GM18867 (cell line): ENCODE data around the gene LCE1A.

Source experiments
- ATAC-seq: cut with Tn5 transposase; IDR thresholded peaks from one replicate; pipeline ENCODE4 v1.9.1; 2021; ENCODE audit warnings: mild to moderate bottlenecking, moderate library complexity; ENCODE audit not compliant: unreplicated experiment

Gene LCE1A

GRCh38 chr1:152869808-152870419 is 42.6 kb downstream of the LCE1A start:
- ATAC-seq = peak; percentile 67

GRCh38 chr1:152870831-152871730 is 43.8 kb downstream of the LCE1A start:
- no peak for ATAC-seq

- peak; percentile 65 for ATAC-seq
Observed at GRCh38 chr1:152871731-152872126, 44.5 kb downstream of the LCE1A start.

GRCh38 chr1:152873495-152873894 is 46.2 kb downstream of the LCE1A start:
- no peak for ATAC-seq

GRCh38 chr1:152876827-152877226 is 49.6 kb downstream of the LCE1A start:
- no peak for ATAC-seq
